ENCODE measurements around the gene SEZ6. TPM values are rescaled to one million over a fixed set of nuclear protein-coding genes. Genes with fewer than 3 reads are reported as not detected.

The SEZ6 gene
- total RNA-seq, 2 donors from 2014 or later = 0.35 TPM; not detected in 1

DNA sequence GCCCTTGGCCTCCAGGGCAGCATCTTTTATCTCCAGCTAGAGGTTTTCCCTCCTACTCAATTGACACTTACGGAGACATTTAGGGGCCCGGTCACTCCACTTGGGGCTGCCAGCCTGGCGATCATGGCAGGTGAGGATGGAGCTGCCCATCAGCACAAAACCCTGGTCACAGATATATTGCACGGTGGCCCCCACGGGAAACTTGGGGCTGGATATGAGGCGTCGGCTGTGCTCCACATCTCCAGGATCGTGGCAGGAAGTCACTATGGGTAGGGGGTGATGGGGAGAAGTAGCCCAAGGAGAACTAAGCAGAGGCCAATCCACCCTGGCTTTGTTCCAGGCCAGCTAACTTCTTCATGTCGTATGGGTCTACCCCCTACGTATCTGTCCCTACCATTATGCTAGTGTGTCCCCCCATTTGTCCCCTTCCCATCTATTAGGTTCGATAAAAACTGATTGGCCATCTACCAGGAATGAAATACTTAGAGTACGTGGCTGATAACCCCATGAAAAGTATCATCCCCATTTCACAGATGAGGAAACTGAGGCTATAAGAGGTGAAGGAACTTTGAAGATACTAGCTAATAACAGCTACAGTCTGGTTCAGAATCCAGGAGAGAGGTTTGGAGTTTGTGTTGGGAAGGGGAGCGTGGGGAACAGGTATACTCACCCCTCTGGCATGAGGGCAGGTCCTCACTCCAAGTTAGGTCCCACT is 48.4 kb downstream of the SEZ6 start:
- peaks cover 0 to 11% of the 10 kb centered on the region in 2 donors for H3K4me1 ChIP-seq
- H3K9me3 ChIP-seq = no peaks in the 10 kb centered on the region
- H3K27ac ChIP-seq = no peak overlapping the region
- TF ChIP-seq, protein P1, sequence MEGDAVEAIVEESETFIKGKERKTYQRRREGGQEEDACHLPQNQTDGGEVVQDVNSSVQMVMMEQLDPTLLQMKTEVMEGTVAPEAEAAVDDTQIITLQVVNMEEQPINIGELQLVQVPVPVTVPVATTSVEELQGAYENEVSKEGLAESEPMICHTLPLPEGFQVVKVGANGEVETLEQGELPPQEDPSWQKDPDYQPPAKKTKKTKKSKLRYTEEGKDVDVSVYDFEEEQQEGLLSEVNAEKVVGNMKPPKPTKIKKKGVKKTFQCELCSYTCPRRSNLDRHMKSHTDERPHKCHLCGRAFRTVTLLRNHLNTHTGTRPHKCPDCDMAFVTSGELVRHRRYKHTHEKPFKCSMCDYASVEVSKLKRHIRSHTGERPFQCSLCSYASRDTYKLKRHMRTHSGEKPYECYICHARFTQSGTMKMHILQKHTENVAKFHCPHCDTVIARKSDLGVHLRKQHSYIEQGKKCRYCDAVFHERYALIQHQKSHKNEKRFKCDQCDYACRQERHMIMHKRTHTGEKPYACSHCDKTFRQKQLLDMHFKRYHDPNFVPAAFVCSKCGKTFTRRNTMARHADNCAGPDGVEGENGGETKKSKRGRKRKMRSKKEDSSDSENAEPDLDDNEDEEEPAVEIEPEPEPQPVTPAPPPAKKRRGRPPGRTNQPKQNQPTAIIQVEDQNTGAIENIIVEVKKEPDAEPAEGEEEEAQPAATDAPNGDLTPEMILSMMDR (IDR thresholded peaks at IDR 0.05) = no peak
- DNase-seq (ENCODE audit: low spot score) = no peak
- H3K27me3 ChIP-seq = no peaks in the 10 kb centered on the region
- H3K36me3 ChIP-seq = no peaks in the 10 kb centered on the region
- no peak overlapping the region for H3K4me3 ChIP-seq

- no peaks in the 10 kb centered on the region for H3K27me3 ChIP-seq
- no peak for DNase-seq (ENCODE audit: low spot score)
- TF ChIP-seq, protein P1 (IDR thresholded peaks at IDR 0.05) = no peak
- no peak overlapping the region for H3K4me3 ChIP-seq
- no peaks in the 10 kb centered on the region for H3K36me3 ChIP-seq
- no peaks in the 10 kb centered on the region for H3K9me3 ChIP-seq
- H3K4me1 ChIP-seq = peaks cover 0 to 12% of the 10 kb centered on the region in 2 donors
- no peak overlapping the region for H3K27ac ChIP-seq
Observed at GRCh38 chr17:28956861-28957260, 49.0 kb downstream of the SEZ6 start.

DNA sequence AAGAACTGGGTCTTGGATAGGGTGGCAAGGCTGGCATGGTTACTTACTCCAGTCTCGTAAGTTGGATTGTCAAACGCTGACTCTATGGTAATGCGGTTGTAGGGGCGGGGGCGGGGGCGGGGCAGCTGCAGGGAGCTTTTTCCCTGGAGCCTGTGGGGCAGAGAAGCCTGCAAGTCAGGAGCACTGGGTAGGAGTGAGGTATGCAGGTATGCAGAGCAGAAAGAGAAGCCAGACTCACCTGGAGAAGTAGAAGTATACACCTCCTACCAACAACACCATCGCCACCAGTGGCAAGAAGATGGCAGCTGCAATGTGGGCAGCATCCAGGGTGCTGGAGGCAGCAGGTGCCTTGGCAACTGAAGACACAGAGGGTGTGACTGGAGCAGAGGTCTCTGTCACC is 49.7 kb downstream of the SEZ6 start:
- TF ChIP-seq, protein P1 (IDR thresholded peaks at IDR 0.05) = no peak
- peaks cover 0 to 12% of the 10 kb centered on the region in 2 donors for H3K4me1 ChIP-seq
- H3K36me3 ChIP-seq = no peaks in the 10 kb centered on the region
- no peak overlapping the region for H3K4me3 ChIP-seq
- no peak overlapping the region for H3K27ac ChIP-seq
- no peaks in the 10 kb centered on the region for H3K9me3 ChIP-seq
- DNase-seq (ENCODE audit: low spot score) = no peak
- H3K27me3 ChIP-seq = no peaks in the 10 kb centered on the region

DNA sequence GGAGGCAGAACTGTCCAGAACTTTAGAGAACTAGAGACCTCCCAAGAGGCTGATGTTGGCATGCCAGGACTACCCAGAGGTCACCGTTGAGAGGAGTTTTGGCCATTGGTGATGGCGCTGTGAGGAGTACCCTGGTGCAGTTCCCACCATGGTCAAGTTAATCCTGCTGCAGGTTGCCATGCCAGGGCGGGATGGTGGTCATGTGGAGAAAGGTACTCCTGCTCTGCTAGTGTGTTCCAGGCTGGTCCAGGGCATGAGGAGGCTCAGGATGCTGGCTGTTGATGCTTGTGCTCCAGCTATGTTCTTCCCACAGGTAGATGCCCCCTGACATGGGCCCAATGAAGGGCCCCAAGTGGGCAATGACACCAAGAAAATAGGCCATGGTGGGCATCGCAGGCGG is 50.4 kb downstream of the SEZ6 start:
- H3K27me3 ChIP-seq = no peaks in the 10 kb centered on the region
- H3K9me3 ChIP-seq = no peaks in the 10 kb centered on the region
- no peak overlapping the region for H3K27ac ChIP-seq
- H3K36me3 ChIP-seq = no peaks in the 10 kb centered on the region
- peaks cover 0 to 12% of the 10 kb centered on the region in 2 donors for H3K4me1 ChIP-seq
- no peak for DNase-seq (ENCODE audit: low spot score)
- H3K4me3 ChIP-seq = no peak overlapping the region
- TF ChIP-seq, protein P1 (IDR thresholded peaks at IDR 0.05) = no peak

- DNase-seq (ENCODE audit: low spot score) = no peak
Observed at GRCh38 chr17:28954886-28955285, 50.9 kb downstream of the SEZ6 start.

More at GRCh38 chr17:28954886-28955285, 50.9 kb downstream of the SEZ6 start:
- Histone ChIP-seq H3K4me1 (peaks cover 0 to 15% of the 10 kb centered on the region in 2 donors), H3K27me3 (no peaks in the 10 kb centered on the region), H3K4me3 (no peak overlapping the region), H3K27ac (no peak overlapping the region), H3K36me3 (no peaks in the 10 kb centered on the region), H3K9me3 (no peaks in the 10 kb centered on the region)
- TF ChIP-seq, protein P1 (IDR thresholded peaks at IDR 0.05) = no peak
